HG03354 (cell line): ENCODE results near the gene JSRP1.

Source experiments
- ATAC-seq: cut with Tn5 transposase; IDR thresholded peaks from one replicate; pipeline ENCODE4 v1.9.1; 2021; ENCODE audit warnings: mild to moderate bottlenecking; ENCODE audit not compliant: unreplicated experiment, poor library complexity, severe bottlenecking

The JSRP1 gene

GRCh38 chr19:2255982-2256685 is at the start of gene JSRP1:
JSRP1 (minus strand) TSS chr19:2256417; CDS start chr19:2255314, 1,103 bp downstream.
- ATAC-seq, result no peak

GRCh38 chr19:2305452-2306280 is 49.4 kb upstream of the JSRP1 start:
- no peak for ATAC-seq

- ATAC-seq, result no peak
Measured at GRCh38 chr19:2303211-2303798, 47.1 kb upstream of the JSRP1 start.

GRCh38 chr19:2302319-2303210 is 46.3 kb upstream of the JSRP1 start:
- no peak for ATAC-seq

GRCh38 chr19:2300533-2300932 is 44.3 kb upstream of the JSRP1 start:
- ATAC-seq, result no peak

GRCh38 chr19:2296141-2296540 is 39.9 kb upstream of the JSRP1 start:
- ATAC-seq, result no peak

- ATAC-seq, result no peak
Measured at GRCh38 chr19:2294687-2295335, 38.6 kb upstream of the JSRP1 start.

- ATAC-seq, result no peak
Measured at GRCh38 chr19:2291185-2291751, 35.1 kb upstream of the JSRP1 start.

GRCh38 chr19:2290441-2291184 is 34.4 kb upstream of the JSRP1 start:
- ATAC-seq, result no peak

- ATAC-seq, result no peak
Measured at GRCh38 chr19:2289714-2290435, 33.7 kb upstream of the JSRP1 start.

GRCh38 chr19:2288818-2289713 is 32.8 kb upstream of the JSRP1 start:
- no peak for ATAC-seq

GRCh38 chr19:2288338-2288817 is 32.2 kb upstream of the JSRP1 start:
- ATAC-seq, result no peak

- ATAC-seq, result no peak
Measured at GRCh38 chr19:2287585-2288337, 31.5 kb upstream of the JSRP1 start.

- no peak for ATAC-seq
Measured at GRCh38 chr19:2286402-2287140, 30.4 kb upstream of the JSRP1 start.

- ATAC-seq, result no peak
Measured at GRCh38 chr19:2283835-2284507, 27.8 kb upstream of the JSRP1 start.
